ENCODE data around the gene SLC26A9.

- TF ChIP-seq POLR2AphosphoS5 (IDR thresholded peaks at IDR 0.05; ENCODE audit: insufficient read depth, low read depth, low read length), result no peak
- no peak for TF ChIP-seq CTCF (IDR thresholded peaks at IDR 0.05; ENCODE audit: extremely low read depth in 1 of 2, insufficient read depth in 1 of 2, low read depth in 1 of 2, low read length in 2 of 2)
- no peak for TF ChIP-seq POLR2A (IDR thresholded peaks at IDR 0.05; ENCODE audit: low read depth, low read length)
- TF ChIP-seq EZH2 (IDR thresholded peaks at IDR 0.05; ENCODE audit: borderline replicate concordance, low read depth, low read length, severe bottlenecking), result no peak
- TF ChIP-seq MAX (IDR thresholded peaks at IDR 0.05; ENCODE audit: insufficient read depth, insufficient read length), result no peak
- no peak for TF ChIP-seq MYC (IDR thresholded peaks at IDR 0.05; ENCODE audit: low read depth, low read length)
These were observed 7.0 kb upstream of the SLC26A9 start for GRCh38 chr1:205950280-205950679.
